Brain microvascular endothelial cell (primary cell): ENCODE results near the gene COL6A5.
"Not testable (repeated sequence)": the region's sequence is repeated elsewhere in the genome, so short reads cannot be mapped to it uniquely, and the experiment has no call there.

Experiments used
- DNase-seq: peaks from one replicate; pipeline ENCODE4 v3.0.0-alpha.2; 2020
- H3K27ac ChIP-seq: fragments of 250-450 bp; sonication (Bioruptor Pico); 2 replicates; pipeline ENCODE4 v1.5.1; 2020; ENCODE audit warnings: mild to moderate bottlenecking, moderate library complexity
- H3K27me3 ChIP-seq: fragments of 250-450 bp; sonication (Bioruptor Pico); replicated peaks from 2 replicates; pipeline ENCODE4 v1.5.1; 2020; ENCODE audit warnings: mild to moderate bottlenecking
- H3K36me3 ChIP-seq: fragments of 250-450 bp; sonication (Bioruptor Pico); replicated peaks from 2 replicates; pipeline ENCODE4 v1.5.1; 2020; ENCODE audit warnings: mild to moderate bottlenecking
- H3K4me3 ChIP-seq: 2 replicates; pipeline ENCODE4 v1.5.1; 2011; ENCODE audit warnings: low read depth, mild to moderate bottlenecking, control low read depth, low read length, moderate library complexity
- CTCF ChIP-seq: IDR thresholded peaks from 2 replicates; pipeline ENCODE4 v1.5.1; 2011; ENCODE audit warnings: low read depth, mild to moderate bottlenecking, moderate library complexity, low read length, control low read depth, inconsistent platforms; ENCODE audit errors: missing control alignments
- in situ Hi-C: cut with HindIII; loops from 2 replicates; pipeline ENCODE4 v1.10.0; 2017; ENCODE audit warnings: low sequenced_read_pairs, low pct_ligation_motif_present

The COL6A5 gene

DNA sequence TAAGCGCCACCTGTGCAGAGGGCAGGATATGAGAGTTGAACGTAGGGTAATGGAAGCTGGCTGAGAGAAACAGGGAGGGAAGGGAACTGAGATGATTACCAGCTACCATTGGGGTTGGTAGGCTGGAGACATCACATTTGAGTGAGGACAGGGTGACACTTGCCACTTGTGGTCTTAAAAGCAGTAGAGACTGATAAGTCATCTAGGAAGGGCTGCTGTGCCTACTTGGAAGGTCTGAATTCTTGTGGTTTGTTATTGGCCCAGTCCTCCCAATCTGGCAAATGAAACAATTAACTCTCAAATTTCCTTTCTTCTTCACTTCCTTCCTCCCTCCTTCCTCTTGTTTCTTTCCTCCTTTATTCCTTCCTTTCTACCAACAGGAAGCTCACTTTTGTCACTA is 46.8 kb downstream of the COL6A5 start:
- no peak for DNase-seq
- H3K36me3 ChIP-seq = no peaks in the 10 kb centered on the region
- TF ChIP-seq CTCF = no peak
- in situ Hi-C loops = no loop called here
- H3K4me3 ChIP-seq = no peak overlapping the region
- H3K27ac ChIP-seq = no peak overlapping the region
- H3K27me3 ChIP-seq = no peaks in the 10 kb centered on the region

DNA sequence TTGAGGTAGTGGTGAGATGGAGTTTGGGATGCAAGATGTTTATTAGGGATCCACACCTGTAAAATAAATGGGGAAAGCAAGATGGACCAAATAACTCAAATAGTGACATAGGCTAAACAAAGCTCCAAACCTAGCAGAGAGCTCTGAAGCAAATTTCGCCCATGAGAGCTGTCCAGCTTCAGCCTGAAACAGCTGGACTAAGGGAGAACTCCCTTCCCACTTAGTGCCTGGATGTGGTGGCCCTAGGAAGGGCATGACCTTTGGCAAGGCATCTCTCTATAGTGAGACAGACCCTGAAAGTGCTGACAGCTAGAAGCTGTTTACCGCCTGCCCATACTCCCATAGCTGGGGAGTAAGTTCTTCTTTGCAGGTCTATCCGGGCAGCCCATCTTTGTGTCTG is 48.1 kb downstream of the COL6A5 start:
- H3K27ac ChIP-seq = no peak overlapping the region
- DNase-seq = no peak
- no peak overlapping the region for H3K4me3 ChIP-seq
- H3K36me3 ChIP-seq = no peaks in the 10 kb centered on the region
- H3K27me3 ChIP-seq = no peaks in the 10 kb centered on the region
- in situ Hi-C loops = no loop called here
- no peak for TF ChIP-seq CTCF

DNA sequence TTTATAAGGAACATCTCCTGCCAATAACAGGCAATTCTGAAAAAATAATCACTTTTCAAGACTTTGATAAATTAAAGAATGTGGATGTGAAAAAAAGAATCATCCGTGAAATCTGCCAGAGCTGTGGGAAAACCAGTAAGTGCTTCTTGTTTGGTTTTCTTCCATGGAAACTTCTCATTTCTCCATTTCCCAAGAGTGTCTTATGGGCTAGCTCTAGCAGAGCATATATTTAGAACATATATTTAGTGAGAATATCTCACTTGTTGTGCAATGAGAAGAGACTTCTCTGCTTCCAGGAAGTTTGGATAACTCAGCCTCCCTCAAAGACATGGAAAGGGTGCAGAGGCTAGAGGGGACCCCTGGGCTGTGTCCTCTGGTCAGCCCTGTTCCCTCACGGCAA is 49.9 kb downstream of the COL6A5 start:
- no peaks in the 10 kb centered on the region for H3K36me3 ChIP-seq
- no peak overlapping the region for H3K27ac ChIP-seq
- DNase-seq = no peak
- H3K27me3 ChIP-seq = no peaks in the 10 kb centered on the region
- no peak overlapping the region for H3K4me3 ChIP-seq
- in situ Hi-C loops = no loop called here
- TF ChIP-seq CTCF = no peak

DNA sequence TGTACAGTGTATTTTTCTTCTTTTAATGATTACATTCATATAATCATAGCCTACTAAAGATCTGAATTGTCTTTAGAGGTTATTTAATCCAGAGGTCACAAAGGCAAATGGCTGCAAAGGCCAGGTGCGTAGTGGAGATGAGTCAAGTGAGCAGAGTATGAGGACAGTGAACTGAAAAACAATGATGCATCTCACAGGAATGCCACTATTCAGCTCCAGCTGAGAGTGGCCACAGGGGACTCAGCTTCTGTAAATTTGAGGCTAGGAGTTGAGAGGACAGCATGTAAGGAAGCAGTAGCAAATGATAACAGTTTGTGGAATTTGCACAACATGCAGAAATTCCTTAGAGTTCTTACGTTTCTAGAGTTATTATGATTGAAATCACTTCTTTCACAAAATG is 50.4 kb downstream of the COL6A5 start:
- in situ Hi-C loops = no loop called here
- Histone ChIP-seq H3K27ac (no peak overlapping the region), H3K4me3 (no peak overlapping the region), H3K27me3 (no peaks in the 10 kb centered on the region), H3K36me3 (no peaks in the 10 kb centered on the region)
- TF ChIP-seq CTCF = no peak
- peak; percentile 88 for DNase-seq

DNA sequence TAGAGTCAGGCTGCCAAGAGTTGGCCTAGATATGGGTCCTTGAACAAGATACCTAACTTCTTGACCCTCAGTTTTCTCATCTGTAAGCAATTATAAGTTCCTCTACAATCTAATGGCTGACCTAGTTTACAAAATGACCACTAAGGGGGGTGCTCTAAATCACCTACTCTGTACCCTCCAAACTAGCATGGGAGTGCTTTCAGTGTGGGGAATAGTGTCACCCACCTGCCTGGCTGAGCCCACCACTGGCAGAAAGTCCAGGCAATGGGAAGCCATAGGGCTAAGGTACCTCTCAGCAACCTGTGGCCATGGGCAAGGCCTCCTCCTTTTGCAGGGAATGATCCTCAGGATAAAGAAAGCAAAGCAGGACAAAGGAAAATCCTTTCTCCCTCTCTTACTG is 58.9 kb downstream of the COL6A5 start:
- no peaks in the 10 kb centered on the region for H3K36me3 ChIP-seq
- H3K27ac ChIP-seq = no peak overlapping the region
- H3K27me3 ChIP-seq = peaks cover 3% of the 10 kb centered on the region
- TF ChIP-seq CTCF = no peak
- DNase-seq = no peak
- H3K4me3 ChIP-seq = no peak overlapping the region
- in situ Hi-C loops = no loop called here

DNA sequence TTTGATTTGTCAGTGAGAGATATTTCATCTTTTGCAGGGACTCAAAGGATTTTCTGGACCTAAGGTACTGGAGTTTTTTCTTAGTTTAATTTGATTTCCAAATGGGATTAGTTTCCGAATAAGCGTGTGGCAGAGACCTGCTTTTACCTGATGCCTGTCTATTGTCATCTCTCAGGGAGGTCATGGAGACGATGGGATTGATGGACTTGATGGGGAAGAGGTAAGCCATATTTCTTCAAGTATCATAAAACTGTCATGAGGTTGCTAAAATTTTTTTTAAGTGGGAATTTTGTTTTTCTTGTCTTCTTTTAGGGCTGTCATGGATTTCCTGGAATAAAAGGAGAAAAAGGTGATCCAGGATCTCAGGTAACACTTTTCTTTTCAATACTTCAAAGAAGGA is 60.5 kb downstream of the COL6A5 start:
- TF ChIP-seq CTCF = no peak

GRCh38 chr3:130408253-130408652 is 62.8 kb downstream of the COL6A5 start:
- in situ Hi-C loops, H3K27ac ChIP-seq, H3K4me3 ChIP-seq, H3K27me3 ChIP-seq, H3K36me3 ChIP-seq, DNase-seq: not testable (repeated sequence)

More for the DNA sequence above, 60.5 kb downstream of the COL6A5 start:
- in situ Hi-C loops = no loop called here
- no peaks in the 10 kb centered on the region for H3K36me3 ChIP-seq
- peaks cover 3% of the 10 kb centered on the region for H3K27me3 ChIP-seq
- no peak overlapping the region for H3K4me3 ChIP-seq
- H3K27ac ChIP-seq = no peak overlapping the region
- no peak for DNase-seq
